Osteoblast (primary cell): ENCODE data around the gene PPFIA2. TPM values are rescaled to one million over a fixed set of nuclear protein-coding genes. Genes with fewer than 3 reads are reported as not detected.
A peak's percentile ranks its signal among the peaks of the same experiment; 100 is the strongest.

Source experiments
- DNase-seq: peaks from one replicate; pipeline ENCODE4 v3.0.0; 2011; ENCODE audit warnings: low spot score, mixed read lengths; ENCODE audit not compliant: insufficient read length; ENCODE audit errors: missing footprints
- H2AFZ ChIP-seq: 2 replicates; pipeline ENCODE4 v1.6.0; 2011; ENCODE audit warnings: mild to moderate bottlenecking, low read length
- H3K27ac ChIP-seq: 2 replicates; pipeline ENCODE4 v1.5.1; 2011; ENCODE audit warnings: mild to moderate bottlenecking, low read depth, low read length, moderate library complexity
- H3K27me3 ChIP-seq: 2 replicates; pipeline ENCODE4 v1.6.0; 2012; ENCODE audit warnings: mild to moderate bottlenecking, control low read depth, inconsistent platforms, low read length, moderate library complexity; ENCODE audit not compliant: insufficient read depth
- H3K36me3 ChIP-seq: 2 replicates; pipeline ENCODE4 v1.5.1; 2011; ENCODE audit warnings: mild to moderate bottlenecking, low read length, control low read depth, moderate library complexity; ENCODE audit not compliant: insufficient read depth
- H3K4me1 ChIP-seq: 2 replicates; pipeline ENCODE4 v1.5.1; 2011; ENCODE audit warnings: mild to moderate bottlenecking, low read length, control low read depth, moderate library complexity; ENCODE audit not compliant: insufficient read depth
- H3K4me2 ChIP-seq: 2 replicates; pipeline ENCODE4 v1.6.0; 2011; ENCODE audit warnings: mild to moderate bottlenecking, low read length; ENCODE audit not compliant: insufficient read depth
- H3K4me3 ChIP-seq: fragments of 200-600 bp; sonication (generic); 3 replicates; pipeline ENCODE4 v1.5.1; 2012; ENCODE audit warnings: mild to moderate bottlenecking, low read length, inconsistent platforms; ENCODE audit not compliant: insufficient read depth
- H3K79me2 ChIP-seq: 2 replicates; pipeline ENCODE4 v1.6.0; 2012; ENCODE audit warnings: mild to moderate bottlenecking, low read length, control low read depth, inconsistent platforms; ENCODE audit not compliant: insufficient read depth
- H3K9me3 ChIP-seq: 2 replicates; pipeline ENCODE4 v1.5.1; 2011; ENCODE audit warnings: low read depth, low read length, control low read depth
- H4K20me1 ChIP-seq: 2 replicates; pipeline ENCODE4 v1.6.0; 2012; ENCODE audit warnings: mild to moderate bottlenecking, low read length, control low read depth; ENCODE audit not compliant: insufficient read depth
- CTCF ChIP-seq: IDR thresholded peaks from 2 replicates; pipeline ENCODE4 v1.5.1; 2011; ENCODE audit warnings: mild to moderate bottlenecking, low read depth, low read length, moderate library complexity; ENCODE audit errors: extremely low read depth
- total RNA-seq: library from RNA; depleted of rRNA; stranded (reverse); fragments of >200 nt; gene quantifications from 2 replicates; pipeline ENCODE4 v1.2.3, GENCODE V29; 2012

PPFIA2 gene
- total RNA-seq, 1 donor, result 3.3 TPM

GRCh38 chr12:81333812-81334211 is 425.3 kb downstream of the PPFIA2 start:
- Histone ChIP-seq H3K4me2 (no peak overlapping the region), H3K79me2 (no peaks in the 10 kb centered on the region), H3K4me3 (no peak overlapping the region), H3K9me3 (no peaks in the 10 kb centered on the region), H3K27ac (no peak overlapping the region), H2AFZ (no peak overlapping the region), H3K27me3 (no peaks in the 10 kb centered on the region), H3K4me1 (no peaks in the 10 kb centered on the region), H3K36me3 (no peaks in the 10 kb centered on the region), H4K20me1 (no peaks in the 10 kb centered on the region)
- TF ChIP-seq CTCF, result no peak
- no peak for DNase-seq

DNA sequence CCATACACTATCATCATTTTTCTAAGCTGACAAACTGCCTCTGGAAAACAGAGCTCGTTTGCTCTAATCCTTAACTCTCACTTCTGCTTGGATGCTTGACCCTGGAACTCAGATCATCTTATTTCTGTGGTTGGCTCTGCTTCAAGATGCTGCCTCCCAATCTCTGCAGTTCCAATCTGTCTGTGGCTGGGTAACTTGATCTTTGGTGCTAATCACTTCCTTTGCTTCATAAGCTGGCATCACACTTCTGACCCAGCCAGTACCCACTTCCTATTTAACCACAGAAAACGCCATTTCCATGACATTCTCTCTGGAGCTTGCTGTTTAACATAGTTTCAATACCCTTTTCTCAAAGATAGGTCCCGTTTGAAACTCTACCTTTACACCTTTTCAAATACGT is 427.1 kb downstream of the PPFIA2 start:
- Histone ChIP-seq H3K4me1 (no peaks in the 10 kb centered on the region), H3K4me2 (no peak overlapping the region)
- TF ChIP-seq CTCF, result no peak

DNA sequence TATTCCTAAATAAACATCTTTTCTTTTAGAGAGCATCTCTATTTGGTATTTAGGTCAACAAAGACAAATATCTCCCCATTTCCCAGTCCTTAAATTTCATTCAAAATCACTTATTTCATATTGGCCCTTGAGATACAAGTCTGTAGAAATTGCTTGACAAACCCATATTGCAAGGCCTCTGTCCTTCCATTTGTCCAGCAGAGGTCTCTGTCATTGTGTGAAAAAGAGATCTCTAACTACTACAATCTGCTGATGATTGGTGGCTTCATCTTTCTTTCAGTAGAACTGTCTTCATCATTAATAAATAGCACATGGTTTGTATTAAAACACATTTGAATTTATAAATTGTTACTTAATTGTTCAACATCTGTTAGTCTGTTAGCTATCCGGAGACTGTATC is 428.7 kb downstream of the PPFIA2 start:
- no peaks in the 10 kb centered on the region for H3K36me3 ChIP-seq
- H4K20me1 ChIP-seq, result no peaks in the 10 kb centered on the region
- H3K4me2 ChIP-seq, result no peak overlapping the region
- no peak overlapping the region for H2AFZ ChIP-seq
- H3K4me3 ChIP-seq, result no peak overlapping the region
- H3K9me3 ChIP-seq, result no peaks in the 10 kb centered on the region
- no peak for DNase-seq
- H3K27ac ChIP-seq, result no peak overlapping the region
- H3K79me2 ChIP-seq, result no peaks in the 10 kb centered on the region
- no peaks in the 10 kb centered on the region for H3K27me3 ChIP-seq
- no peak for TF ChIP-seq CTCF
- no peaks in the 10 kb centered on the region for H3K4me1 ChIP-seq

More for the DNA sequence above, 427.1 kb downstream of the PPFIA2 start:
- H3K27me3 ChIP-seq, result no peaks in the 10 kb centered on the region
- no peaks in the 10 kb centered on the region for H4K20me1 ChIP-seq
- no peak overlapping the region for H3K27ac ChIP-seq
- H3K4me3 ChIP-seq, result no peak overlapping the region
- H3K9me3 ChIP-seq, result no peaks in the 10 kb centered on the region
- H3K79me2 ChIP-seq, result no peaks in the 10 kb centered on the region
- H2AFZ ChIP-seq, result no peak overlapping the region
- no peaks in the 10 kb centered on the region for H3K36me3 ChIP-seq
- no peak for DNase-seq

GRCh38 chr12:81329085-81329484 is 430.1 kb downstream of the PPFIA2 start:
- H3K79me2 ChIP-seq, result no peaks in the 10 kb centered on the region
- no peak for DNase-seq
- H3K4me3 ChIP-seq, result no peak overlapping the region
- peak; percentile 45 for TF ChIP-seq CTCF
- H3K27ac ChIP-seq, result no peak overlapping the region
- no peaks in the 10 kb centered on the region for H4K20me1 ChIP-seq
- no peak overlapping the region for H2AFZ ChIP-seq
- no peaks in the 10 kb centered on the region for H3K4me1 ChIP-seq
- H3K36me3 ChIP-seq, result no peaks in the 10 kb centered on the region
- no peak overlapping the region for H3K4me2 ChIP-seq
- no peaks in the 10 kb centered on the region for H3K27me3 ChIP-seq
- H3K9me3 ChIP-seq, result no peaks in the 10 kb centered on the region
